ENCODE results near the gene SLC6A3.

Gene SLC6A3

DNA sequence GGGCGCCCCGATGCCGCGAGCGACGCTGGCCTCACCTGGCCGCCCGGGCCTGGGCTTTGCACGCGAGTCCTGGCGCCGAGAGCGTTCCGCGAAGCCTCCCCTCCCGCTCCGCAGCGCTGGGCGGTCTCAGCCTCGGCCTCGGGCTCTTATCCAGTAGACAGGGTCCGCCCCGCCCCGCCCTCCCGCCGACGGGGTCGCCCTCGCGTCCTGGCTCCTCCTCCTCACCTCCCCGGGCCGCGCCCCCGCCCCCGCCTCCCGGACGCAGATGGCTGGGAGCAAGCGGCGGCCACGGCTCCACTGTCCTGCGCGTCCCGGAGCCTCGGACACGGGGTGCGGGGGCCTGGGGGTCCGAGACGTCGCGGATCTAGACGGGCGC lies at the start of gene SLC6A3:
Gene SLC6A3 (minus strand): TSS at position 128 of the 376 bp plus-strand sequence. CDS start 2,243 bp downstream, outside the sequence.
- DNase-seq (ENCODE audit: insufficient read length, low spot score) (no peak), FAIRE-seq (no peak)

DNA sequence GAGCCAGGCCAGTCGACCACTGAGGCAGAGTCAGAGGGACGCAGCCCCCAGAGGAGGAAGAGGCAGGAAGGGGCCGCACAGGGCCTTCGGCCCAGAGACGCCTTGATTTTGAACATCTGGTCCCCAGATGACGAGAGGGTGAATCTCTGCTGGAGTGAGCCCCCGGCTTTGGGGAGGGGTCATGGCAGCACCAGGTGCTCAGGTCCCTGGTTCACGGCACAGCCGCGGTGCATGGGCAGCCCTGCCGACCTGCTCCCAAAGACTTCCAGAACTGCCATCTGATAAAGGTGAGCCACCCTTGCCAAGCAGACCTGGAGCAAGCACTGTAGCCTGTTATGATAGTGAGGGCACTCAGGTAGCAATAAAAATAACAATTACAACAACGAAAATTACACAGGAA lies 48.7 kb upstream of the SLC6A3 start:
- FAIRE-seq, result no peak
- DNase-seq (ENCODE audit: insufficient read length, low spot score), result no peak

GRCh38 chr5:1493413-1493812 lies 48.2 kb upstream of the SLC6A3 start:
- DNase-seq (ENCODE audit: insufficient read length, low spot score), result no peak
- FAIRE-seq, result no peak

GRCh38 chr5:1492757-1493156 lies 47.5 kb upstream of the SLC6A3 start:
- FAIRE-seq (no peak), DNase-seq (ENCODE audit: insufficient read length, low spot score) (no peak)

GRCh38 chr5:1490376-1490775 lies 45.1 kb upstream of the SLC6A3 start:
- DNase-seq (ENCODE audit: insufficient read length, low spot score), result no peak
- no peak for FAIRE-seq

GRCh38 chr5:1489754-1490153 lies 44.5 kb upstream of the SLC6A3 start:
- DNase-seq (ENCODE audit: insufficient read length, low spot score), result no peak
- FAIRE-seq, result no peak

GRCh38 chr5:1488882-1489680 lies 43.8 kb upstream of the SLC6A3 start:
- FAIRE-seq (peak; percentile 89), DNase-seq (ENCODE audit: insufficient read length, low spot score) (no peak)

DNA sequence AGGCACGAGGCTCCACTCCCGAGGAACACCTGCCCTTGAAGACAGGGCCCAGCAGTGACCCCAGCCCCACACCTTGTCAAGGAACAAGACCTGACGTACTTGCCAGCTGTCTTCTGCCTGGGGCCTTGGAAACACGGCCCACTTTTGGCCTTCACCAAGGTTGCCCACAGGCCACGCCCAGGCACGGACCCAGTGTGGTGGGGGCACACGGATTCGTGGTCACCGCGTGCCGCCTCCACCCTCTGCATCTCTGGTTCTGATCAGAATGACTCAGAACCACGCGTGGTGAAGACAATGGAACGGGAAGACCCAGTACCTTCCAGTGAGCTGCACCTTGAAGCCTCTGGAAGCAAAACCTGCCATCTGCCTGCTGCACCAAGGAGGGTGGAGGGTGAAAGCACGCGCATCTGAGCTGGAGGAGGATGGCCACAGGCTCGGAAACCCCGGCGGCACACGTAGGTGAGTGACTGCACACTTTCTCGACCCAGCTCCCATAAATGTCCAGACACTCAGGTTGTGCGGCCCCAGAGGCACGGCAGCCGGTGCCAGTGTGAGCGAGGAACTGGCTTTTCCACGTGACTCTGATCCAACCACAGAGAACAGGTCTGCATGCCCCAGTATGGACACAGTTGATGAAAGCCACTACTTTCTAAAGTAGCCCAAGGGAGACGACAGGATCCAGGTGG lies 42.0 kb upstream of the SLC6A3 start:
- DNase-seq (ENCODE audit: insufficient read length, low spot score) (no peak), FAIRE-seq (no peak)

DNA sequence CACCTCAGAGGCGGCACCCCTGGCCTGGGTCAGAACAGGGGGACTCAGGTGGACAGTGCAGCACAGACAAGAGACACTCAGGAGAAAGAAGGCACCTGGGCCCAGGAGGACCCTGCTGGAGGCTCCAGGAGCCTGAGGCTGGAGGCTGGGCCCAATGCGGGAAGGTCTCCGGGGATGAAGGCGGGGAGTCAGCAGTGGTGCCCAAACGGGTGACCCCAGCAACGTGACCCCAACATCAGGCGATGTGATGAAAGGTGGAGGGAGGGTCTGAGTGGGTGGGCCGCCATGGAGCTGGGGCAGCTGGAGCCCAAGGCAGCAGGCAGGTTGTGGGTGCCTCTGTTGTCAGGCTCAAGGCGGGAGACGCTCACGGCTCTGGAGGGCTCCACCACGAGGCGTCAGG lies 41.0 kb upstream of the SLC6A3 start:
- FAIRE-seq (no peak), DNase-seq (ENCODE audit: insufficient read length, low spot score) (no peak)

DNA sequence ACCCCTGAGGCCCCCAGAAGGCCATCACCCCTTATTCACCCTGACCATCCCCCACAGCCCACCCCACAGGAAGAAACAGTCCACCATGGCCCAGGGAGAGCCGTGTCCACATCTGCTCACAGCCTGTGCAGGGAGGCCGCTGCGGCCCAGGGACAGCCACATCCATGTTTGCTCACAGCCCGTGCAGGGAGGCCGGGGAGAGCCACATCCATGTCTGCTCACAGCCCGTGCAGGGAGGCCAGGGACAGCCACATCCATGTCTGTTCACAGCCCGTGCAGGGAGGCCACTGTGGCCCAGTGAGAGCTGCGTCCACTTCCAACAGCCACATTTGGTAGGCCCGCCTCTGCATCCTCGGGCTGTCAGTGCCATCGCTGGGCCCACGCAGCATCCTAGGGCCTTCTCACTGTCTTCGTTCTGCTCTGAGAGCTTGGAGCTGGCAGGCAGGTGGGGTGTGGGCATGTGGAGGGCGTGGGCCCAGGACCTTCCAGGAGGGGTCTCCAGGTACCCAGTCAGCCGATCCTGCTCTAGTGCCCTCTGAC lies 40.4 kb upstream of the SLC6A3 start:
- no peak for DNase-seq (ENCODE audit: insufficient read length, low spot score)
- no peak for FAIRE-seq

GRCh38 chr5:1484730-1485578 lies 39.7 kb upstream of the SLC6A3 start:
- FAIRE-seq (peak; percentile 91), DNase-seq (ENCODE audit: insufficient read length, low spot score) (peak; percentile 88)

- FAIRE-seq (no peak), DNase-seq (ENCODE audit: insufficient read length, low spot score) (no peak)
Observed at GRCh38 chr5:1483856-1484729, 38.9 kb upstream of the SLC6A3 start.

GRCh38 chr5:1483064-1483463 lies 37.8 kb upstream of the SLC6A3 start:
- FAIRE-seq, result no peak
- DNase-seq (ENCODE audit: insufficient read length, low spot score), result no peak

- FAIRE-seq (no peak), DNase-seq (ENCODE audit: insufficient read length, low spot score) (no peak)
Observed at GRCh38 chr5:1481959-1482331, 36.7 kb upstream of the SLC6A3 start.

DNA sequence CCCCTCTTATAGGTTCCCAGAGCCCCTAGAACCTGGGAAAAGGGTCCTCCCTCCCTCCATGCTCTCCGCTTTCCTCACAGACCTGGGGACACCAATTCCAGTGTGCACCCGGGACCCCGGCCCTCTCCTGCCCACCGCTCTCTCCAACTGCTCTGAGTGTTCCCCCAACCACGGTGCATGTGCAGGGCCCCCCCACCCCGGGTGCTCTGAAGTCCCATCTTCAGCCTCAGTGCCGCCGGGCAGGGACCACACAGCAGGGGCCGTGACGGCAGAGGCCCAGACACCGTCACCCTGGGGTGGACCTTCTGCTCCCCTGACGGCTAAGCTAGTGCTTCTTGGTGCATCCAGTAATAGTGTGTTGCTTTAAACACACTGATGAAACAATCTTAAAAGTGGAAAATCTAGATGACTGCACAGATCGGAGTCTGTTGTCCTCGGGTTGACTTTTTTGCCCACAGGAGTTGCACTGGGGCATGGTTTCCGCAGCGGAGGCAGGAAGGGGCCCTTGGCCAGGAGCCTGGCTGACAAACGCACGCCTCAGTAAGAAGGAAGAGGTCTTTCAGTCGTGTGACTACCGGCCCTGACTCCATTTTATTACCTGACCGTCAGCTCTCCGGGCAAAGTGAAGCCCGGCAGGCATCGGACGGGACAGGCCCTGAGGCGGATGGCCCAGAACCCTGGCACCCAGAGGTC lies 36.2 kb upstream of the SLC6A3 start:
- FAIRE-seq, result no peak

DNA sequence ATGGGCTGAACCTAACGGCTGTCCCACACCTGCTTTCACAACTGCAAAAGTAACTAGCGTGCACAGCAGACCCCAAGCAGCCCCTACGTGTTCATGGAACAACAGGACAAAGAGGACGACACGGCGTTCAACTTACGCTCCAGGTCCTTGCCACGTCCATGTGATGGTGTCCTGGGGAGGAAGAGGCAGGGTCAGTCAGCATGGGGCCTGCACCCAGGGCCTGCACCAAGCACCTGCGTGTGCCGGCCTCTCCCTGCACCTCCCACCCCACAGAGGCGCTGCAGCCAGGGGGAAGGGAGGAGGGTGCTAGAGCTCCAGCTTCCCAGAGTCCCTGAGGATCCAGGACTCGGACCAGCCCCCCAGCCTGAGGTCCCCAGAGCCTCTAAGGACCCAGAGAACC lies 35.6 kb upstream of the SLC6A3 start:
- FAIRE-seq, result no peak
- DNase-seq (ENCODE audit: insufficient read length, low spot score), result no peak

More for the DNA sequence above, 36.2 kb upstream of the SLC6A3 start:
- no peak for DNase-seq (ENCODE audit: insufficient read length, low spot score)

DNA sequence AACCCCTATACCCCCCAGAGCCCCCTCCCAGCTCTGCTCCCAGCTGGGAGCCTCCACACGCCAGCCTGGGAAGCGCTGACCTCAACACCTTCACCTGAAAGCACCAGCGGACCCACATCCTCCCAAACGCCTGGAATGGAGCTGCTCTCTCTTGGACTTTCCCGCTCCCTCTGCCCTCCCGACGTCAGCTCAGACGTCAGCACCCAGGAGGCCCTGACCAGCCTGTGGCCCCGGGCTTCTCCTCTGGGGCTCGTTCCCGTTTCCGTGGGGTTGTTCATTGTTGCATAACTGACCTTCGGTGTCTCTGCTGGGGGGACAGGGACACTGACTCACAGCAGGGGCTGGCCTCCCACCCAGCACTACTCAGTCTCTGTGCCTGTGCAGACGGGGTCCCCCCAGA lies 35.0 kb upstream of the SLC6A3 start:
- FAIRE-seq, result no peak

GRCh38 chr5:1479581-1480188 lies 34.4 kb upstream of the SLC6A3 start:
- FAIRE-seq, result peak; percentile 64
- peak; percentile 74 for DNase-seq (ENCODE audit: insufficient read length, low spot score)

More for the DNA sequence above, 35.0 kb upstream of the SLC6A3 start:
- DNase-seq (ENCODE audit: insufficient read length, low spot score), result no peak

- DNase-seq (ENCODE audit: insufficient read length, low spot score) (no peak), FAIRE-seq (no peak)
Observed at GRCh38 chr5:1479066-1479465, 33.8 kb upstream of the SLC6A3 start.

Data from GM19239 (cell line).